Uterus (tissue), 2 donors: ENCODE measurements around the gene MICAL3.

Experiments used
- CTCF ChIP-seq, 4 experiments: fragments of 200-600 bp in 2 of 4; fragments of 450-650 bp in 2 of 4; sonication (generic) in 2 of 4; IDR thresholded peaks; one replicate each; pipeline ENCODE4 v1.5.1; 2016 to 2019; ENCODE audit warnings: antibody characterized with exemption in 4 of 4, mild to moderate bottlenecking in 2 of 4, moderate library complexity in 1 of 4
- POLR2A ChIP-seq, 2 donors: fragments of 450-650 bp; IDR thresholded peaks; one replicate each; pipeline ENCODE4 v1.6.1; 2016; ENCODE audit warnings: antibody characterized with exemption in 2 of 2, mild to moderate bottlenecking in 1 of 2, moderate library complexity in 1 of 2

- TF ChIP-seq CTCF (IDR thresholded peaks at IDR 0.05) (no peak), POLR2A (IDR thresholded peaks at IDR 0.05) (no peak)
Observed at GRCh38 chr22:17960695-17961445, 63.5 kb downstream of the MICAL3 start.
